GM12891 (cell line): ENCODE measurements around the gene TSEN2.

Experiments used
- POLR2A ChIP-seq: IDR thresholded peaks from 2 replicates; pipeline ENCODE4 v1.6.1; 2011; ENCODE audit warnings: low read depth, low read length, control low read depth
- POLR2AphosphoS5 ChIP-seq: IDR thresholded peaks from 2 replicates; pipeline ENCODE4 v1.6.1; 2011; ENCODE audit warnings: low read depth, low read length, control low read depth
- POU2F2 ChIP-seq: IDR thresholded peaks from 2 replicates; pipeline ENCODE4 v1.6.1; 2011; ENCODE audit warnings: low read depth, mild to moderate bottlenecking, control low read depth, low read length, moderate library complexity
- TAF1 ChIP-seq: IDR thresholded peaks from 2 replicates; pipeline ENCODE4 v1.6.1; 2011; ENCODE audit warnings: low read depth, low read length, control low read depth

GRCh38 chr3:12478326-12478725 is 6.0 kb upstream of the TSEN2 start:
- TF ChIP-seq TAF1 (no peak), POLR2A (no peak), POLR2AphosphoS5 (no peak), POU2F2 (no peak)
